HFF-Myc (cell line): Measurements from ENCODE around the gene MRPL46.

Experiments used
- DNase-seq: peaks from one replicate; pipeline ENCODE4 v3.0.0-alpha.2; 2011; ENCODE audit warnings: low read depth; ENCODE audit errors: extremely low read depth
- H3K4me3 ChIP-seq: replicated peaks from 2 replicates; pipeline ENCODE4 v1.5.1; 2011; ENCODE audit warnings: low read depth, mild to moderate bottlenecking, control low read depth, low read length
- CTCF ChIP-seq: IDR thresholded peaks from 2 replicates; pipeline ENCODE4 v1.5.1; 2012; ENCODE audit warnings: mild to moderate bottlenecking, low read depth, low read length, control low read depth; ENCODE audit errors: missing control alignments

MRPL46 gene

GRCh38 chr15:88509321-88509720, 42.1 kb upstream of the MRPL46 start:
- no peak for DNase-seq
- no peak for TF ChIP-seq CTCF
- H3K4me3 ChIP-seq, result no peak overlapping the region

GRCh38 chr15:88506628-88507027, 39.4 kb upstream of the MRPL46 start:
- H3K4me3 ChIP-seq, result no peak overlapping the region
- DNase-seq, result no peak
- no peak for TF ChIP-seq CTCF

GRCh38 chr15:88505721-88506120, 38.5 kb upstream of the MRPL46 start:
- TF ChIP-seq CTCF, result no peak
- H3K4me3 ChIP-seq, result no peak overlapping the region
- DNase-seq, result no peak

GRCh38 chr15:88504445-88504844, 37.3 kb upstream of the MRPL46 start:
- no peak overlapping the region for H3K4me3 ChIP-seq
- no peak for TF ChIP-seq CTCF
- no peak for DNase-seq

- TF ChIP-seq CTCF, result no peak
- no peak overlapping the region for H3K4me3 ChIP-seq
- no peak for DNase-seq
These were observed 31.8 kb upstream of the MRPL46 start for GRCh38 chr15:88498996-88499395.

GRCh38 chr15:88497109-88497765, 30.0 kb upstream of the MRPL46 start:
- no peak overlapping the region for H3K4me3 ChIP-seq
- no peak for TF ChIP-seq CTCF
- no peak for DNase-seq

GRCh38 chr15:88493844-88494243, 26.7 kb upstream of the MRPL46 start:
- DNase-seq, result no peak

More at GRCh38 chr15:88493844-88494243, 26.7 kb upstream of the MRPL46 start:
- TF ChIP-seq CTCF, result no peak
- H3K4me3 ChIP-seq, result no peak overlapping the region
